Transverse colon (tissue), 4 donors: Measurements from ENCODE around the gene STAC2. TPM values are rescaled to one million over a fixed set of nuclear protein-coding genes. Genes with fewer than 3 reads are reported as not detected.

Experiments used
- DNase-seq: peaks from one replicate; pipeline ENCODE4 v3.0.0-alpha.2; 2019
- H3K27ac ChIP-seq, 4 donors: fragments of 200-600 bp; sonication (generic); 2 replicates each; pipeline ENCODE4 v1.5.1; 2016 to 2018; ENCODE audit warnings: inconsistent platforms in 4 of 4
- H3K27me3 ChIP-seq: fragments of 200-600 bp; sonication (generic); 2 replicates; pipeline ENCODE4 v1.5.1; 2017; ENCODE audit warnings: inconsistent platforms
- H3K36me3 ChIP-seq, 4 donors: fragments of 200-600 bp; sonication (generic); 2 replicates each; pipeline ENCODE4 v1.5.1; 2017 to 2019; ENCODE audit warnings: inconsistent platforms in 4 of 4
- H3K4me1 ChIP-seq, 4 donors: fragments of 200-600 bp; sonication (generic); 2 replicates each; pipeline ENCODE4 v1.5.1; 2017 to 2020; ENCODE audit warnings: inconsistent platforms in 4 of 4
- H3K4me3 ChIP-seq, 4 donors: fragments of 200-600 bp; sonication (generic); 1 replicate in 1 of 4; 2 replicates in 3 of 4; pipeline versions ENCODE4 v1.5.1 to v1.6.1; 2017 to 2019; ENCODE audit warnings: inconsistent platforms in 4 of 4
- H3K9me3 ChIP-seq, 2 donors: fragments of 200-600 bp; sonication (generic); 2 replicates each; pipeline ENCODE4 v1.5.1; 2017 to 2019; ENCODE audit warnings: inconsistent platforms in 2 of 2
- EP300 ChIP-seq: sonication (generic); formaldehyde crosslinking; IDR thresholded peaks from one replicate; pipeline ENCODE4 v1.6.1; 2017; ENCODE audit warnings: antibody characterized with exemption, low read depth
- POLR2A ChIP-seq: fragments of 450-650 bp; IDR thresholded peaks from one replicate; pipeline ENCODE4 v1.6.1; 2016; ENCODE audit warnings: antibody characterized with exemption, mild to moderate bottlenecking, moderate library complexity
- POLR2AphosphoS5 ChIP-seq, 3 donors: sonication (generic); formaldehyde crosslinking; IDR thresholded peaks; one replicate each; pipeline ENCODE4 v1.6.1; 2016; ENCODE audit warnings: antibody characterized with exemption in 3 of 3
- WGBS, 2 donors: methylation state at CpG; one replicate each; pipeline ENCODE4 v1.1.5; 2018; ENCODE audit warnings: low coverage in 1 of 2; 5-methylcytosine and 5-hydroxymethylcytosine counted together
- in situ Hi-C, 4 donors: fragments of 200-750 bp; cut with MboI; loops; one replicate each; pipeline versions ENCODE4 v1.15.0 to v1.15.1; 2017; ENCODE audit warnings: low sequenced_read_pairs in 3 of 4, low pct_ligation_motif_present in 1 of 4, low pct_unique_long_range_greater_than_20kb in 1 of 4
- intact Hi-C: fragments of 100-400 bp; cut with DNase I; formaldehyde crosslinking; loops from one replicate; pipeline ENCODE4 v1.15.1; 2023; ENCODE audit warnings: low total_unique reads
- total RNA-seq, 4 donors: library from RNA; depleted of rRNA; stranded (reverse); fragments of >200 nt; gene quantifications; one replicate each; pipeline ENCODE4 v1.1.0, GENCODE V29; 2016
- TF ChIP-seq, protein P1 (sequence below), 5 experiments: fragments of 200-600 bp in 3 of 5; fragments of 450-650 bp in 2 of 5; sonication (generic) in 3 of 5; IDR thresholded peaks; 1 replicate in 2 of 5; 2 replicates in 3 of 5; pipeline ENCODE4 v1.5.1; 2016 to 2017; ENCODE audit warnings: antibody characterized with exemption in 5 of 5, inconsistent platforms in 3 of 5, mild to moderate bottlenecking in 2 of 5, moderate library complexity in 1 of 5

The STAC2 gene
- total RNA-seq, 4 donors from 2014 or later, result not detected

- Histone ChIP-seq H3K27me3 (no peaks in the 10 kb centered on the region), H3K9me3 (no peaks in the 10 kb centered on the region), H3K27ac (no peak overlapping the region), H3K36me3 (peaks cover 0 to 8% (median 2%) of the 10 kb centered on the region in 4 donors), H3K4me3 (no peak overlapping the region), H3K4me1 (peaks cover 3 to 27% (median 10%) of the 10 kb centered on the region in 4 donors)
- in situ Hi-C loops, result no loop called here
- no peak for DNase-seq
- intact Hi-C loops, result no loop called here
- 95 to 97% methylated on average over 5 of the region's 5 CpGs for WGBS, 2 donors
- TF ChIP-seq EP300 (no peak), POLR2AphosphoS5 (IDR thresholded peaks at IDR 0.05) (no peak), POLR2A (no peak)
- TF ChIP-seq, protein P1, sequence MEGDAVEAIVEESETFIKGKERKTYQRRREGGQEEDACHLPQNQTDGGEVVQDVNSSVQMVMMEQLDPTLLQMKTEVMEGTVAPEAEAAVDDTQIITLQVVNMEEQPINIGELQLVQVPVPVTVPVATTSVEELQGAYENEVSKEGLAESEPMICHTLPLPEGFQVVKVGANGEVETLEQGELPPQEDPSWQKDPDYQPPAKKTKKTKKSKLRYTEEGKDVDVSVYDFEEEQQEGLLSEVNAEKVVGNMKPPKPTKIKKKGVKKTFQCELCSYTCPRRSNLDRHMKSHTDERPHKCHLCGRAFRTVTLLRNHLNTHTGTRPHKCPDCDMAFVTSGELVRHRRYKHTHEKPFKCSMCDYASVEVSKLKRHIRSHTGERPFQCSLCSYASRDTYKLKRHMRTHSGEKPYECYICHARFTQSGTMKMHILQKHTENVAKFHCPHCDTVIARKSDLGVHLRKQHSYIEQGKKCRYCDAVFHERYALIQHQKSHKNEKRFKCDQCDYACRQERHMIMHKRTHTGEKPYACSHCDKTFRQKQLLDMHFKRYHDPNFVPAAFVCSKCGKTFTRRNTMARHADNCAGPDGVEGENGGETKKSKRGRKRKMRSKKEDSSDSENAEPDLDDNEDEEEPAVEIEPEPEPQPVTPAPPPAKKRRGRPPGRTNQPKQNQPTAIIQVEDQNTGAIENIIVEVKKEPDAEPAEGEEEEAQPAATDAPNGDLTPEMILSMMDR (IDR thresholded peaks at IDR 0.05), result no peak
Measured at GRCh38 chr17:39183045-39183444, 42.7 kb downstream of the STAC2 start.

GRCh38 chr17:39181303-39181702 is 44.4 kb downstream of the STAC2 start:
- H3K27ac ChIP-seq, result no peak overlapping the region
- DNase-seq, result no peak
- H3K4me3 ChIP-seq, result no peak overlapping the region
- intact Hi-C loops, result no loop called here
- H3K4me1 ChIP-seq, result peaks cover 0 to 19% (median 7%) of the 10 kb centered on the region in 4 donors
- no peaks in the 10 kb centered on the region for H3K27me3 ChIP-seq
- no peak for TF ChIP-seq POLR2A
- TF ChIP-seq, protein P1 (IDR thresholded peaks at IDR 0.05), result no peak
- no peak for TF ChIP-seq EP300
- no peak for TF ChIP-seq POLR2AphosphoS5 (IDR thresholded peaks at IDR 0.05)
- peaks cover 0 to 8% (median 2%) of the 10 kb centered on the region in 4 donors for H3K36me3 ChIP-seq
- WGBS, 2 donors, result 94% methylated on average over 5 of the region's 5 CpGs
- no peaks in the 10 kb centered on the region for H3K9me3 ChIP-seq
- in situ Hi-C loops, result no loop called here

DNA sequence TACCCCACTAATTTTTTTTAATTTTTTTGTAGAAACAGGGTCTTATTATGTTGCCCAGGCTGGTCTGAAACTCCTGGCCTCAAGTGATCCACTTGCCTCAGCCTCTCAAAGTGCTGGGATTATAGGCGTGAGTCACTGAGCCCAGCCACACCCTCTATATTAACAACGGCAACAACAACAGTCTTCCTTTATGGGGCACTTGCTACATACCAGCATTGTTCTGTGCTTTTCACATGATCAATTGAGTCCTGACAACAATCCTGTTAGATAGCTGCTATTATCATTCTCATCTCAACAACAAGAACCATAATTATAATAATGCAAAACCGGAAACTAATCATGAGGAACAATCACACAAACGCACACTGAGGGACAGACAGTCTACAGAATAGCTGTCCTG is 47.2 kb downstream of the STAC2 start:
- TF ChIP-seq POLR2AphosphoS5 (IDR thresholded peaks at IDR 0.05) (no peak), POLR2A (no peak), EP300 (no peak)
- TF ChIP-seq, protein P1 (IDR thresholded peaks at IDR 0.05), result no peak
- intact Hi-C loops (no loop called here), in situ Hi-C loops (loop anchor here in 1 of 4 donors (10.0 kb wide), 1 partner anchor 56 kb away; no protein-coding TSS in a partner anchor)
- H3K4me3 ChIP-seq, result no peak overlapping the region
- peaks cover 0 to 19% (median 9%) of the 10 kb centered on the region in 4 donors for H3K4me1 ChIP-seq
- H3K9me3 ChIP-seq, result no peaks in the 10 kb centered on the region
- H3K36me3 ChIP-seq, result peaks cover 0 to 3% (median 0%) of the 10 kb centered on the region in 4 donors
- peak overlapping the region; percentile 61 to 77 (median 76) for H3K27ac ChIP-seq
- 42 to 53% methylated on average over 4 of the region's 4 CpGs for WGBS, 2 donors
- DNase-seq, result peak; percentile 48
- H3K27me3 ChIP-seq, result no peaks in the 10 kb centered on the region

DNA sequence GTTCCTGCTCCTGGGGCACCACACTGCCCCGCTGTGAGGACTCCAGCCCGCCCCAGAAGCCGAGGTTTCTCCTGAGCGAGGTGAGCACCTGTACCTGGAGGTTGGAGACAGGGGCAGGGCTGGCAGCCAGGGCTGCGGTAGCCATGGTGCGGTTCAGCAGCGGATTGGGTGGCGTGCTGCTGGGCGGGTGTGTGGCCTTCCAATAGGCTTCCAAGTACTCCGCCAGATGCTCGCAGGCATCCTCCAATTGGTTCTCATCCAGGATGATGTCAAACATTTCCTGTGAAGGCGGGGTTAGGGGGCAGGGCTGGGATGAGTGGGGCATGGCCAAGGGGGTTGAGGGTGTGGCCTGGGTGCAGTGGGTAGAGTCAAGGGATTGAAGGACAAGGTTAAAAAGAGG is 48.5 kb downstream of the STAC2 start:
- in situ Hi-C loops (loop anchor here in 1 of 4 donors (10.0 kb wide), 1 partner anchor 58 kb away; no protein-coding TSS in a partner anchor), intact Hi-C loops (no loop called here)
- Histone ChIP-seq H3K36me3 (no peaks in the 10 kb centered on the region), H3K4me3 (no peak overlapping the region), H3K27ac (no peak overlapping the region), H3K9me3 (no peaks in the 10 kb centered on the region), H3K4me1 (peaks cover 0 to 19% (median 9%) of the 10 kb centered on the region in 4 donors), H3K27me3 (no peaks in the 10 kb centered on the region)
- WGBS, 2 donors, result 91% methylated on average over 12 of the region's 12 CpGs; no CpG with 5 or more reads in 1 of the 2 donors
- no peak for TF ChIP-seq EP300
- TF ChIP-seq POLR2A, result no peak
- TF ChIP-seq, protein P1 (IDR thresholded peaks at IDR 0.05), result no peak
- TF ChIP-seq POLR2AphosphoS5 (IDR thresholded peaks at IDR 0.05), result no peak
- DNase-seq, result no peak
